ENCODE data around the gene EIF2B4.

EIF2B4 gene

GRCh38 chr2:27381577-27382181, 11.5 kb upstream of the EIF2B4 start:
- Histone ChIP-seq H3K27ac (ENCODE audit: low read length) (no peak overlapping the region), H3K79me2 (ENCODE audit: low read length) (peaks cover 23% of the 10 kb centered on the region), H3K9me3 (ENCODE audit: insufficient read depth, low read length) (no peaks in the 10 kb centered on the region), H3K36me3 (replicated peaks; ENCODE audit: low read depth, low read length) (peaks cover 74% of the 10 kb centered on the region), H3K27me3 (ENCODE audit: low read depth, low read length) (no peaks in the 10 kb centered on the region), H3K9ac (ENCODE audit: low read length) (no peak overlapping the region), H3K4me2 (ENCODE audit: low read length) (no peak overlapping the region), H3K4me3 (ENCODE audit: low read length) (no peak overlapping the region), H3K4me1 (ENCODE audit: low read length) (peaks cover 18% of the 10 kb centered on the region), H2AFZ (ENCODE audit: low read depth, low read length) (no peak overlapping the region), H4K20me1 (ENCODE audit: insufficient read depth, low read length) (no peaks in the 10 kb centered on the region)
- TF ChIP-seq EZH2phosphoT487 (IDR thresholded peaks at IDR 0.05; ENCODE audit: low read depth) = no peak
- TF ChIP-seq, protein P1, sequence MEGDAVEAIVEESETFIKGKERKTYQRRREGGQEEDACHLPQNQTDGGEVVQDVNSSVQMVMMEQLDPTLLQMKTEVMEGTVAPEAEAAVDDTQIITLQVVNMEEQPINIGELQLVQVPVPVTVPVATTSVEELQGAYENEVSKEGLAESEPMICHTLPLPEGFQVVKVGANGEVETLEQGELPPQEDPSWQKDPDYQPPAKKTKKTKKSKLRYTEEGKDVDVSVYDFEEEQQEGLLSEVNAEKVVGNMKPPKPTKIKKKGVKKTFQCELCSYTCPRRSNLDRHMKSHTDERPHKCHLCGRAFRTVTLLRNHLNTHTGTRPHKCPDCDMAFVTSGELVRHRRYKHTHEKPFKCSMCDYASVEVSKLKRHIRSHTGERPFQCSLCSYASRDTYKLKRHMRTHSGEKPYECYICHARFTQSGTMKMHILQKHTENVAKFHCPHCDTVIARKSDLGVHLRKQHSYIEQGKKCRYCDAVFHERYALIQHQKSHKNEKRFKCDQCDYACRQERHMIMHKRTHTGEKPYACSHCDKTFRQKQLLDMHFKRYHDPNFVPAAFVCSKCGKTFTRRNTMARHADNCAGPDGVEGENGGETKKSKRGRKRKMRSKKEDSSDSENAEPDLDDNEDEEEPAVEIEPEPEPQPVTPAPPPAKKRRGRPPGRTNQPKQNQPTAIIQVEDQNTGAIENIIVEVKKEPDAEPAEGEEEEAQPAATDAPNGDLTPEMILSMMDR (IDR thresholded peaks at IDR 0.05; ENCODE audit: low read depth, low read length) = no peak

- Histone ChIP-seq H3K27ac (ENCODE audit: low read length) (peak within 1 kb of the TSS; percentile 58), H2AFZ (ENCODE audit: low read depth, low read length) (0 out of 2 replicates have a peak within 1 kb of the TSS, but pooled peaks have one; percentile 41), H3K36me3 (replicated peaks; ENCODE audit: low read depth, low read length) (peaks cover 76% of the 10 kb centered on the region), H3K4me3 (ENCODE audit: low read length) (peak within 1 kb of the TSS; percentile 91), H3K4me1 (ENCODE audit: low read length) (peaks cover 18% of the 10 kb centered on the region), H3K9me3 (ENCODE audit: insufficient read depth, low read length) (no peaks in the 10 kb centered on the region), H4K20me1 (ENCODE audit: insufficient read depth, low read length) (no peaks in the 10 kb centered on the region), H3K79me2 (ENCODE audit: low read length) (peaks cover 19% of the 10 kb centered on the region), H3K9ac (ENCODE audit: low read length) (peak within 1 kb of the TSS; percentile 68), H3K4me2 (ENCODE audit: low read length) (peak within 1 kb of the TSS; percentile 97), H3K27me3 (ENCODE audit: low read depth, low read length) (no peaks in the 10 kb centered on the region)
- TF ChIP-seq, protein P1 (IDR thresholded peaks at IDR 0.05; ENCODE audit: low read depth, low read length) = no peak
- no peak for TF ChIP-seq EZH2phosphoT487 (IDR thresholded peaks at IDR 0.05; ENCODE audit: low read depth)
These were observed 10.7 kb upstream of the EIF2B4 start, which contains the start of gene ZNF513 for GRCh38 chr2:27380626-27381545. TSS of gene ZNF513 (minus strand) at chr2:27380734. CDS start at chr2:27380526, 208 bp downstream.

DNA sequence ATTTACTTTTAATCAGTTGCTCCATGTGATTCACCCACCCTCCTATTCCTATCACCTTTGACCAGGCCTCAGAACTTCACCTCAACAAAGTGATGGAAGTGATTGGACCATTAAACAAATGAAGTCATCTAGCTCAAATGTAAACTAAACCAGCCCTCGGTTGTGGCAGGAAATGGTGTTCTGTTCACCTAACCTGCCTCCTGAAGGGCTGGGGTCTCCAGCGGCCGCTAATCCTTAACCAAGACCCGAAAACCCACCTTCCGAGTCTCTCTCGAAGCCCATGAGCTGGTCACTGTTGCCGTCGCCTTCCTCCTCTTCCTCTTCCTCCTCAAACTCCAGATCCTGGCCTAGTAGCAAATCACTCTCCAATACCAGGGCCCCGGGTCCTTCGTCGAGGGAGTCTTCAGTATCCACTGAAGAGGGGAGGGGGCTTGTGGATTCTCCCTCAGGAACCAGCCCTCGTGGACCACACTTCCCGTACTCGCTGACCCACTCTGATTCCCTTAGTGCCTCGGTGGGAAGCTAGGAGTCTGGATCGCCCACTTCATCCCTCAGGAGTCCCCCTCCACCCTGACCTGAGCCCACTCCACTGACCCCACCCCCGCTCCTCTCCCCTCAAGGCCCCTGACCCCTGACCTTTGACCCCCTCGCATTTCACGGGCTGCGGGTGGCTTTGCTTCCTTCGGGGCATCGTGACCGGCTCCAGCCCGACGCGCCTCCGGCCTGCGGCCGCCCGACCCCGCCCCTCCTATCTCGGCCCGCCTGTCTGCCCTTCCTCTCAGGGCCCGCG, 9.9 kb upstream of the EIF2B4 start:
- peaks cover 15% of the 10 kb centered on the region; the same call in 1 of the 2 replicates for H3K79me2 ChIP-seq (ENCODE audit: low read length)
- no peaks in the 10 kb centered on the region for H3K27me3 ChIP-seq (ENCODE audit: low read depth, low read length)
- H3K4me2 ChIP-seq (ENCODE audit: low read length) = peak overlapping the region; percentile 97
- H3K9ac ChIP-seq (ENCODE audit: low read length) = peak overlapping the region; percentile 68
- H4K20me1 ChIP-seq (ENCODE audit: insufficient read depth, low read length) = no peaks in the 10 kb centered on the region
- peaks cover 18% of the 10 kb centered on the region for H3K4me1 ChIP-seq (ENCODE audit: low read length)
- TF ChIP-seq EZH2phosphoT487 (IDR thresholded peaks at IDR 0.05; ENCODE audit: low read depth) = no peak
- TF ChIP-seq, protein P1 (IDR thresholded peaks at IDR 0.05; ENCODE audit: low read depth, low read length) = no peak
- peak overlapping the region; percentile 49 for H3K27ac ChIP-seq (ENCODE audit: low read length)
- H3K9me3 ChIP-seq (ENCODE audit: insufficient read depth, low read length) = no peaks in the 10 kb centered on the region
- peak overlapping the region; percentile 91 for H3K4me3 ChIP-seq (ENCODE audit: low read length)
- no peak overlapping the region for H2AFZ ChIP-seq (ENCODE audit: low read depth, low read length)
- H3K36me3 ChIP-seq (replicated peaks; ENCODE audit: low read depth, low read length) = peaks cover 73% of the 10 kb centered on the region
